Right cardiac atrium (tissue), 5 donors: Measurements from ENCODE around the gene MAPK8IP1. TPM values are rescaled to one million over a fixed set of nuclear protein-coding genes. Genes with fewer than 3 reads are reported as not detected.
"Not testable (repeated sequence)": the region's sequence is repeated elsewhere in the genome, so short reads cannot be mapped to it uniquely, and the experiment has no call there.

Experiments used
- ATAC-seq, 2 donors: fragments of 200-7000 bp; cut with Tn5 transposase; one replicate each; pipeline versions ENCODE4 v1.8.0 to v1.9.1; 2020; ENCODE audit warnings: moderate library complexity in 2 of 2, mild to moderate bottlenecking in 1 of 2
- DNase-seq, 3 donors: peaks; one replicate each; pipeline ENCODE4 v3.0.0-alpha.2; 2020
- H3K27ac ChIP-seq: one replicate; pipeline ENCODE4 v1.5.1; 2013; ENCODE audit warnings: mild to moderate bottlenecking, low read length, control low read depth, moderate library complexity
- H3K27me3 ChIP-seq: one replicate; pipeline ENCODE4 v1.6.1; 2013; ENCODE audit not compliant: control insufficient read depth, insufficient read depth
- H3K4me1 ChIP-seq: one replicate; pipeline ENCODE4 v1.6.1; 2013; ENCODE audit warnings: low read length; ENCODE audit not compliant: control insufficient read depth, insufficient read depth
- H3K4me3 ChIP-seq: one replicate; pipeline ENCODE4 v1.5.1; 2013; ENCODE audit warnings: low read length, control low read depth
- H3K9me3 ChIP-seq: one replicate; pipeline ENCODE4 v1.6.1; 2013; ENCODE audit warnings: low read length; ENCODE audit not compliant: control insufficient read depth
- WGBS: extraction: QIAGEN DNeasy Blood & Tissue Kit; methylation state at CpG from one replicate; pipeline ENCODE4 v1.1.7; 2013; 5-methylcytosine and 5-hydroxymethylcytosine counted together
- intact Hi-C, 4 donors: fragments of 100-400 bp; cut with DNase I; formaldehyde crosslinking; loops; one replicate each; pipeline versions ENCODE4 v1.11.0 to v1.14.0; 2022 to 2023
- polyA plus RNA-seq: library from polyadenylated mRNA; stranded (reverse); fragments of 200-250 nt; gene quantifications from one replicate; pipeline ENCODE4 v1.2.3, GENCODE V29; 2013
- total RNA-seq, 4 donors: library from RNA; stranded (reverse); fragmentation: NEBNext Ultra II Directional; extraction: Animal tissue kit (Norgen Biotek cat#: 25700); gene quantifications; one replicate each; pipeline ENCODE4 v1.2.1, GENCODE V29; 2021
- donor health status: healthy with polysubstance abuse.
- donor health status: DM: no; HTN: yes; CAD: no.
- donor health status: DM: no; HTN: no; CAD: no.
- donor health status: DM: no; HTN: yes; CAD: no; lungs with severe emphysema.
- donor health status: DM: yes; HTN: yes; CAD: no.

MAPK8IP1 gene
- total and polyA plus RNA-seq, 5 donors, result 5.8 to 7.4 (median 6.3) TPM

DNA sequence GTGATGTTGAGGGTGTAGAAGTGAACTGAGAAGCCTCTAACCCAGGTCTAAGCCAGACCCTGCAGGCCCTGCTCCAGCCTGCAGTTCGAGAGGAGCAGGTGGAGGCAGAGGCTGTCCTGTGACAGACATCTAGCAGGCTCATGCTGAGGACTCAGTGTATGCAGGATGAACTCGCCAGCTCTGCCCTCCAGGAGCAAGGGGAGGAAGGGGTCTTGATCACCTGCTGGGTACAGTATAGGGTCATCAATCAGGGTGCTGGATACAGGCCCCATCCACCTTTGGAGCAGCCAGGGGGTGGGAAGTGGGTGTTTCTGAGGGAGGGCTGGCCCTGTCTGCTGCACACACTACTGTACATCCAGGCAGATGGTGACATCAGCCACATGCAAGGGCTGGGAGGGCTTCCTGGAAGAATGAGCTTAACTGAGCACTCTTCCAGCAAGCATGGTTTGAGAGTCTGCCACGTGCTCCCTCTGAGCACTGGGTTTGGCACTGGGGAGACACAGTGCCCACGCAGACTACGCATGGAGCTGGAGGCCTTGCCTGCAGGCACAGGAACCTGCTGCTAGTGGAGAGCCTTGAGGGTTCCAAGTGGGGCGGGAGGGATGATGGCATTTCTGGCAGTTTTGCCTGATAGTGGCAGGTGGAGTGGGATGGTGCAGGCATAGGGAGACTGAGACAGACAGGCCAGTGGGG, 9.2 kb downstream of the MAPK8IP1 start:
- intact Hi-C loops, result no loop called here
- no peak overlapping the region for H3K27ac ChIP-seq
- 84% methylated on average over 6 of the region's 6 CpGs for WGBS
- H3K27me3 ChIP-seq, result no peaks in the 10 kb centered on the region
- peaks cover 4% of the 10 kb centered on the region for H3K4me1 ChIP-seq
- H3K4me3 ChIP-seq, result no peak overlapping the region
- no peaks in the 10 kb centered on the region for H3K9me3 ChIP-seq
- DNase-seq (peak in 1 of 3 donors; percentile 14), ATAC-seq (no peak)

DNA sequence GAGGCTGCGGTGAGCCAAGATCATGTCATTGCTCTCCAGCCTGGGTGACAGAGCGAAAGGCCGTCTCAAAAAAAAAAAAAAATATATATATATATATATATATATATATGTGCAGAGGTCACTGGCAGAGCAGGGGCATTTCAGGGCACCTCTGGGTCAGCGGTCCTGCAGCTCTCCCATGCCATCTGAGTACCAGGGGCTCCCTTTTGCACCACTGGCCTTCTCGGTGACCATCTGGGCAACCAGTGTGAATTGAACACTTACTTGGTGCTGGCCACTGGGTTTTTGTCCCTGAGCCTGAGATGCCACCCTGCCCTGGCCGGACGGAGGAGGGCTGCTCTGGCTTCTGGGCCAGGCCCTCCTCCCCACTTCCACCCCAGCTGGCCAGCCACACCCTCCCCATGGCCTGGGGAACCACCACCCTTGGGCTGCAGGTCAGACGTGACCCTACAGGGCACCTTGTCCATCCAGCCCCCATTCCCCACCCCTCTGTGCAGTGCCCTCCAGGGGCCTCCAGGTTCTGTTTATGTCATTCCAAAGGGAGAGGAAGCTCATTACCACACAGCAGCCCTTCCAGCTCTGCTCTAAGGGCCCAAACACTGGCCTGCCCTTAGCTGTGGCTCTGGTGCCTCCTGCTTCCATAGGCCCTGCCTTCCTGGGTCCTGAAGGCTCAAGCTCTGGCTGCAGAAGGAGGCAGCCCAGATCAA, 10.3 kb downstream of the MAPK8IP1 start:
- DNase-seq (peak in 1 of 3 donors; percentile 41), ATAC-seq (no peak)
- H3K27ac ChIP-seq, result no peak overlapping the region
- intact Hi-C loops, result no loop called here
- H3K4me3 ChIP-seq, result no peak overlapping the region
- peaks cover 6% of the 10 kb centered on the region for H3K4me1 ChIP-seq
- WGBS, result 90% methylated on average over 8 of the region's 8 CpGs
- H3K9me3 ChIP-seq, result no peaks in the 10 kb centered on the region
- H3K27me3 ChIP-seq, result no peaks in the 10 kb centered on the region

DNA sequence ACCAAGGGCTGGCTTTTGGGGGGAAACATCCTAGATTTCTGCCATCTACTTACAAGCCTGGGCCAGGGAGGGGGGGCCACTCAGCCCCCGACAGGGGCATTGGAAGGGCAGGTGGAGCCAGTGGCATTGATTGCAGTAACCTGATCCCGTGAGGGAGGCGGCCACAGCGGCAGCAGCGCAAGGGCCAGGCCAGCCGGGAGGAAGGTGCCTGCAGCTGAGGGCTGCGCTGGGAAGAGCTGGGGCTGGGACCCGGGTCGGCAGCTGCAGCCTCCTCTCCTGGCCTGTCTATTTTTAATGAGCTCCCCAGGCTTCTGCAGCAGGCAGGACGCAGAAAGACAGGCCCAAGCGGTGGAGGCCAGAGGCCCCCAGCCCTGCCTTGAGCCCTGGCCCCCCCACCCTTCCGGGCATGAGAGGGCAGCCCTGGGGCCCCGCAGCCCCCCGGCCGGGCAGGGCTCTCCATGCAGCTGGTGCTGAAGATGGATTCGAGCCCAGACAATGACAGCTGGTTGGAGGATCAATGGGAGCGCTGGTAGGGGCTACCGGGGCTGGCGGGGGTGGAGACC, 11.1 kb downstream of the MAPK8IP1 start:
- 19% methylated on average over 19 of the region's 19 CpGs for WGBS
- ATAC-seq, result no peak
- DNase-seq, result peak in 1 of 3 donors; percentile 50
- H3K4me1 ChIP-seq, result peaks cover 9% of the 10 kb centered on the region
- H3K9me3 ChIP-seq, result no peaks in the 10 kb centered on the region
- intact Hi-C loops, result no loop called here
- H3K27me3 ChIP-seq, result no peaks in the 10 kb centered on the region
- no peak overlapping the region for H3K27ac ChIP-seq
- no peak overlapping the region for H3K4me3 ChIP-seq

DNA sequence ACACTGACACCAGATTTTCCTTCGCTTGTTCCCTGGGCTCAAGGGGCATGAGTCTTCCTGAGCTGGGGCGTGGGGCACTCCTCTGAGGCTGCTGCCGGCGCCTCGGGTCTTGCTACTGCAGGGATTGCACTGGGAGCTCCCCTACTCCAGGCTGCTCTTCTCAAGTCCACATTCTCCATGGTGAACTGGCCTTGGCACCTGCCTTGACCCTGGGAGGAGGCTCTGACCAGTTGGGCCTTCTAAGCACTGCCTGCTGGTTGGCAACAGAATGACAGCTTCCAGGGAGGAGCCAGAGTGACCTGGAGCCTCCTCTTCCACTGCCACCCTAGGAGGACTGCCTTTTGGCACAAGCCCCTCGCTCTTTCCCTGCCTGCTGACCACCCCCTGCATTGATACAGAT, 12.1 kb downstream of the MAPK8IP1 start:
- intact Hi-C loops, result no loop called here
- Histone ChIP-seq H3K9me3 (no peaks in the 10 kb centered on the region), H3K4me1 (peaks cover 9% of the 10 kb centered on the region), H3K27ac (no peak overlapping the region), H3K4me3 (no peak overlapping the region), H3K27me3 (no peaks in the 10 kb centered on the region)
- DNase-seq (peak in 1 of 3 donors; percentile 21), ATAC-seq (no peak)
- 90% methylated on average over 6 of the region's 6 CpGs for WGBS

DNA sequence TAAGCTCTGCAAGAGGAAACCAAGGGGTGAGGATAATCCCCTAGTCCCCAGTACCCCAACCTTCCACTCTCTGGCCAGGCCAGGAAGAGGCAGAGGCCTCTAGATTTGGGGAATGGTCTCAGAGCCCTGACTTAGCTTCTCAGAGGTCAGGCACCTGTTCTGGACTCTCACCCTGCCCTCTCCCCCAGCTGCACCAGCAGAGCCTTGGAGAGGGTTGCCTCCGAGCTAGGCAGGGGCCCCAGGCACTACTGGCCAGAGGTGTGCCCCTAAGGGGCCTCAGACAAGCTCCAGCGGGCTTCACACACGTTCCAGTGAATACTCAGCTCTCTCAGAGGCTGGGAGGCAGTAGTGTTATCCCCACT, 13.6 kb downstream of the MAPK8IP1 start:
- H3K4me1 ChIP-seq, result peaks cover 7% of the 10 kb centered on the region
- H3K27me3 ChIP-seq, result no peaks in the 10 kb centered on the region
- ATAC-seq (no peak), DNase-seq (no peak)
- WGBS, result 14% methylated on average over 3 of the region's 3 CpGs
- no peaks in the 10 kb centered on the region for H3K9me3 ChIP-seq
- no peak overlapping the region for H3K4me3 ChIP-seq
- no peak overlapping the region for H3K27ac ChIP-seq
- intact Hi-C loops, result no loop called here

DNA sequence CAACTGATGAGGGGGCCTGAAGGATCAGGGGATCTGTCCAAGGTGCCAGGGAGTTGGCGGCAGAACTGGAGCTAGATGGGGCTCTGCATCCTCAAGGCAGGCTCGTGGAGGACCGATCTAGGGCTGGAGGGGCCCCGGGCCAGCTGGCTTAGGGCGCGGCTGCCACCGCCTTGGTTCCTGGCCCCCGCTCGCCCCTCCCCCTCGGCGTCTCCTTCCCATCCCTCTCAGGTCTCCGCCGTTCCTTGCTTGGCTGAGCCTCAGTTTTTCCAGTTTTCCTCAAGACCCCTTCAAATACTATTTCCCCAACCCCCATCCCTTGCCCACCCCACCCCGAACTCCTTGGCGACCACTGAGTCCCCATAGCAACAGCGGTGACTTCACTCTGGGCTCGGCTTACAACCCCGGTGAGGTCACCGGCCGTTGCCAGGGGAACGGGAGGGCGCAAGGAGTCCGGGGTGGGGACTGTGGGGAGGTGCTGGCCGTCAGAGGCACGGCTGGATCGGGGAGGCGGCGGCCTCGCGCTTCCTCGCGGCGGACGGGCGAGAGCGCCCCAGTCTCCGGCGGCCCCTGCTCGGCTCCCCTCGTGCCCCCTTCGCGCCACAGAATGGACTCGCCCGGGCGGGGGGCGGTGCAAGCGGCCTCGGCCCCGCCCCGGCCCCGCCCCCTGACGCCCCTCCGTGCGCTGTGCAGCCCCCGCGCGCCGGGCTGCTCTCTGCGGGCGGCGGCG, 14.2 kb downstream of the MAPK8IP1 start:
- H3K9me3 ChIP-seq, result no peaks in the 10 kb centered on the region
- no peak overlapping the region for H3K27ac ChIP-seq
- ATAC-seq (peak; percentile 85 to 90), DNase-seq (peak; percentile 92 to 96 (median 94))
- peak overlapping the region; percentile 54 for H3K4me3 ChIP-seq
- intact Hi-C loops, result no loop called here
- peaks cover 7% of the 10 kb centered on the region for H3K4me1 ChIP-seq
- WGBS, result under 1% methylated on average over 62 of the region's 62 CpGs
- no peaks in the 10 kb centered on the region for H3K27me3 ChIP-seq

DNA sequence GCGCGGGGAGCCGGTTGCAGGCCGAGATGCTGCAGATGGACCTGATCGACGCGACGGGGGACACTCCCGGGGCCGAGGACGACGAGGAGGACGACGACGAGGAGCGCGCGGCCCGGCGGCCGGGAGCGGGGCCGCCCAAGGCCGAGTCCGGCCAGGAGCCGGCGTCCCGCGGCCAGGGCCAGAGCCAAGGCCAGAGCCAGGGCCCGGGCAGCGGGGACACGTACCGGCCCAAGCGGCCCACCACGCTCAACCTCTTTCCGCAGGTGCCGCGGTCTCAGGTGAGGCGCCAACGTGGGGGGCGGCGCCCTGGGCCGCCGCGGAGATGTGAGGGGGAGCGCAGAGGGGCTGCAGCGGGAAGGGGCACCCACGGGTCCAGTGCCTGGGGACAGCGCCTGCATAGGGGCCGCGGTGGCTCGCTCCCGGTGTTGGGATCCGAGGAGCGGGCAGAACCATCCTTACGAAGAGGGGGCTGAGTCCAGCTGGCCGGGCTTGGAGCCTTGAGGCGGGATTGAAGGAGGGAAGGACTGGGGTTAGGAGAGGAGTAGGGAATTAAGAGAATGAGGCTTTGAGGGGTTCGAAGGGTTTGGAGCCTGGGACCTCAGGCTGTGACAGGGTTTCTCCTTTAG, 14.8 kb downstream of the MAPK8IP1 start:
- H3K4me1 ChIP-seq, H3K27me3 ChIP-seq, intact Hi-C loops, H3K9me3 ChIP-seq, H3K27ac ChIP-seq: not testable (repeated sequence)
- DNase-seq (peak in 1 of 3 donors; percentile 47), ATAC-seq (peak; percentile 10 to 14)
- H3K4me3 ChIP-seq, result peak overlapping the region; percentile 54
- 4% methylated on average over 38 of the region's 59 CpGs for WGBS

DNA sequence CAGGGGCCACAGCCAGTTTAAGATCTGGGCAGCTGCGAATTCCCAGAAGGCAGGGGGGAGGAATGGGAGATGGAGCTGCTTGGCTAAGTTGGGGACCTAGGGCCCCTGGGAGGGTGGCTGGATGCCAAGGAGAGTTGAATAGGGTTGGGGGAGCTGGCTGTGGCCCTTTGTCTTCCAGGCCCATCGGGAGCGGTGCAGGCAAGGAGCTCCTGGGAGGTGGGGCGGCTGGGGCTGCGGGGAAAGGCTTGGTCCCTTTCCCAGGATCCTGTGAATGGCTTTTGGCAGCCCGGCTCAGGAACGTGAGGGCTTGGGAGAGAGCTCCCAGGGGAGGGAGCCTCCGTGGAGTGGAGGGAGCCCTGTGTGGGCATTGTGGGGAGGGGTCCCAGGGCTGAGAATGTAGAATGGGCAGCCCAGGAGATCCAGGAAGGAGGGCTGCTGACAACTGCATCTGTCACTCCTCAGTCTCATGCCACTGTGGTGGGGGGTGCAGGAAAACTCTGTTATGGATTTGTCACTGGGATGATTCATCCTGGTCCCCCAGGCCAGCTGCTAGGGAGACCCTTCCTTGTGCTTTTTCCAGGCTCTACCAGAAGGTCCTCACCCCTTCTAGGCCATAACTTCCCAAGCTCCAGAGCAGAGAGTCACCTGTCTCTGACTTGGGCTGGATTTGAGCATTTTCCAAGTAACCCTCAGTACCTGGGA, 15.6 kb downstream of the MAPK8IP1 start:
- ATAC-seq (no peak), DNase-seq (peak in 1 of 3 donors; percentile 79)
- Histone ChIP-seq H3K9me3 (no peaks in the 10 kb centered on the region), H3K4me1 (peaks cover 7% of the 10 kb centered on the region), H3K4me3 (no peak overlapping the region), H3K27ac (no peak overlapping the region), H3K27me3 (no peaks in the 10 kb centered on the region)
- intact Hi-C loops, result no loop called here
- 19% methylated on average over 8 of the region's 8 CpGs for WGBS

DNA sequence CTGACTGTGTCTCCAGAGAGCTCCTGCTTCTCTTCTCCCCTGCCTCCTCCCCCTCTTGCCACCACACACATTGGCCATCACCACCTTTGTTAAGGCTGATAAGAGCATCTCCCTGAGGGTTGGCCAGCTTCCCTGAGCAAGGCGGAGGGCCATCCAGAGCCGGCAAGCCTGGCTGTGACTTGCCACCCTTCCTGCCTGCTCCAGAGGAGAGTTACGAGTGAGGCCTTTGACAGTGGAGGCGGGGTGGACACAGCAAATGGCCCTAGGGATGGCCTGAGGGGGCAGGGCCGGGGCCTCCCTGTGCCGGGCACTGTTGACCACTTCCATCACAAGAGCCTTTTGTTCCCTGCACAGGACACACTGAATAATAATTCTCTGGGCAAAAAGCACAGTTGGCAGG, 16.2 kb downstream of the MAPK8IP1 start:
- no peak for ATAC-seq
- Histone ChIP-seq H3K4me3 (no peak overlapping the region), H3K9me3 (no peaks in the 10 kb centered on the region), H3K27ac (no peak overlapping the region), H3K4me1 (peaks cover 7% of the 10 kb centered on the region), H3K27me3 (no peaks in the 10 kb centered on the region)
- peak in 1 of 3 donors; percentile 49 for DNase-seq
- 71% methylated on average over 6 of the region's 6 CpGs for WGBS
- intact Hi-C loops, result no loop called here
